Measurements from ENCODE around the gene LRP5.

- no peak for TF ChIP-seq POLR2A (IDR thresholded peaks at IDR 0.05)
- TF ChIP-seq, protein P1, sequence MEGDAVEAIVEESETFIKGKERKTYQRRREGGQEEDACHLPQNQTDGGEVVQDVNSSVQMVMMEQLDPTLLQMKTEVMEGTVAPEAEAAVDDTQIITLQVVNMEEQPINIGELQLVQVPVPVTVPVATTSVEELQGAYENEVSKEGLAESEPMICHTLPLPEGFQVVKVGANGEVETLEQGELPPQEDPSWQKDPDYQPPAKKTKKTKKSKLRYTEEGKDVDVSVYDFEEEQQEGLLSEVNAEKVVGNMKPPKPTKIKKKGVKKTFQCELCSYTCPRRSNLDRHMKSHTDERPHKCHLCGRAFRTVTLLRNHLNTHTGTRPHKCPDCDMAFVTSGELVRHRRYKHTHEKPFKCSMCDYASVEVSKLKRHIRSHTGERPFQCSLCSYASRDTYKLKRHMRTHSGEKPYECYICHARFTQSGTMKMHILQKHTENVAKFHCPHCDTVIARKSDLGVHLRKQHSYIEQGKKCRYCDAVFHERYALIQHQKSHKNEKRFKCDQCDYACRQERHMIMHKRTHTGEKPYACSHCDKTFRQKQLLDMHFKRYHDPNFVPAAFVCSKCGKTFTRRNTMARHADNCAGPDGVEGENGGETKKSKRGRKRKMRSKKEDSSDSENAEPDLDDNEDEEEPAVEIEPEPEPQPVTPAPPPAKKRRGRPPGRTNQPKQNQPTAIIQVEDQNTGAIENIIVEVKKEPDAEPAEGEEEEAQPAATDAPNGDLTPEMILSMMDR (IDR thresholded peaks at IDR 0.05): no peak
- no peak for TF ChIP-seq POLR2AphosphoS5 (IDR thresholded peaks at IDR 0.05; ENCODE audit: insufficient read depth in 1 of 2, low read depth in 1 of 2)
Observed at GRCh38 chr11:68469642-68470041, 157.3 kb downstream of the LRP5 start.

Measured in vagina (tissue), 2 donors.